ENCODE measurements around the gene GABRB1.

GRCh38 chr4:47198791-47199190 lies 167.4 kb downstream of the GABRB1 start:
- TF ChIP-seq ZNF274 (IDR thresholded peaks at IDR 0.05; ENCODE audit: low read depth, low read length) (no peak), YY1 (IDR thresholded peaks at IDR 0.05; ENCODE audit: insufficient read depth, insufficient read length) (no peak), SUZ12 (IDR thresholded peaks at IDR 0.05; ENCODE audit: extremely low read depth, insufficient read depth, insufficient read length) (no peak)
